Hepatic stellate cell (primary cell): ENCODE data around the gene FAM78B.

Experiments used
- DNase-seq: peaks from one replicate; pipeline ENCODE4 v3.0.0; 2011; ENCODE audit warnings: low spot score

FAM78B gene

DNA sequence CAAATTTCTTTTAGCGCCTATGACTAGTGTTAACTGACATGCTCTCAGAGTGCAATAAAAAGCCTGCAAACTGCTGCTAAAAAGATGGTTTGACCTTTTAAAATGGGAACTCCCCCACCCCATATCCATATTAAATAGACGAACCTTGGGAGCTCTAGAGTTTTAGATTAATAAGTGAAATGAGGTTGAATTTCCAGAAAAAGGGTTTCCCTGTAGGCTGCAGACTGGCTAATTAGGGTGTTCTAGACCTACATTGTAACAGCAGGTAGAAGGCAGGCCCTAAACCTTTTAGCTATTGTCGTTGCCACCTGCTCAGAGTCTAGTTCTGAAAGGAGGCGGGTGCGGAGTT, 2.2 kb downstream of the FAM78B start:
- DNase-seq = no peak

DNA sequence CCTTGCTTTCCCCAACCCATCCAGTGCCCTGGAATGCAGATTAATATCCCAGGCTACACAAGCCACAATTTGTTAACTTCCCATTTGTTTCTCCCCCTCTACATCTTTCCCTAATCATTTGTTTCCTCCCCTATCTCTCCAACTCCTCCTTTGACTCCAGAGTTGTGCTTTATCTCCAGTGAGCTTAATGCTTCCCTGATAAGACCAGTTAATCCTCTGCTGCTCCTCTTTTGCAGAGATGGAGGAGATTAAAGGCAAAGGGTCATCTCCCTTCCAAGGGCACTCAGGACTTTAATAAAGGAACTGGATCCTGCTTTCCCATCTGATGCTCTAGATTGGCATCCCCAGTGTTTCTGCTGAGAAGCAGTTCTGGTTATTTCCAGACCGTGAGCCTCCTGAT, 7.1 kb downstream of the FAM78B start:
- no peak for DNase-seq

DNA sequence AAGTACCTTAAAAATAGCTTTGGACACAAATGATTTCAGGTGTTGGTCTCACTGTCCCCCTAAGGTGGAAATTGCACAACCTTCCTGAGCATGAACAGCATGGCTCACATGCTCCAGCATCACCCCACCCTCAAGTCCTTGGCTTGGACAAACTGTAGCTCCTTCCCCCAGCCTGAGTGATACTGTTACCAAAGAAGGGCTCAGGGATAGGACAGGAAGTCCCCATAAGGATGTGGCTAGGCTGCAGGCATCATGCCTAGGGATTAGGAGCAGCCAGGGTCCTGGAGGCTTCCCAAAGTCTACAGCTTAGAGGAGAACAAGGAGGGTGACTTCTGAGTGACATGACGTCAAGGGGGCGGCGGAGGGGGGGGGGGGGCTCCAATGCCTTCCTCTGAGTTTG, 10.1 kb downstream of the FAM78B start:
- no peak for DNase-seq

DNA sequence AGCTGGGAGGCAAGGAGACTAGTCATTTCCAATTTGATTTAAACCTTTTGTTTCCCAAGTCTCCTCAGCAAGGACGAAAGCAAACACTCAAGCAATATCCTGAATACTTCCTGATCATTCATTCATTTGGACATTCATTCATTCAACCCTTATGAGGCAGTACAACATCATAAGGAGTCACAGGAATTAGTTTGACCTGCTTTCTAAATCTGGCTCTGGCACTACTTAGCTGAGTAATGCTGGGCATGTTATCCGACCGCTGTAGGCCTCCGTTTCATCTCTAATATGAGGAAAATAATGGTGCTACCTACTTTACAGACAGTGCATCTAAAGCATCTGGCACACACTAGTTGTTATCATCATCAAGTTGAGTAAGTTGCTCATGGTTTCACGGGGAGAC, 11.7 kb downstream of the FAM78B start:
- DNase-seq = no peak

DNA sequence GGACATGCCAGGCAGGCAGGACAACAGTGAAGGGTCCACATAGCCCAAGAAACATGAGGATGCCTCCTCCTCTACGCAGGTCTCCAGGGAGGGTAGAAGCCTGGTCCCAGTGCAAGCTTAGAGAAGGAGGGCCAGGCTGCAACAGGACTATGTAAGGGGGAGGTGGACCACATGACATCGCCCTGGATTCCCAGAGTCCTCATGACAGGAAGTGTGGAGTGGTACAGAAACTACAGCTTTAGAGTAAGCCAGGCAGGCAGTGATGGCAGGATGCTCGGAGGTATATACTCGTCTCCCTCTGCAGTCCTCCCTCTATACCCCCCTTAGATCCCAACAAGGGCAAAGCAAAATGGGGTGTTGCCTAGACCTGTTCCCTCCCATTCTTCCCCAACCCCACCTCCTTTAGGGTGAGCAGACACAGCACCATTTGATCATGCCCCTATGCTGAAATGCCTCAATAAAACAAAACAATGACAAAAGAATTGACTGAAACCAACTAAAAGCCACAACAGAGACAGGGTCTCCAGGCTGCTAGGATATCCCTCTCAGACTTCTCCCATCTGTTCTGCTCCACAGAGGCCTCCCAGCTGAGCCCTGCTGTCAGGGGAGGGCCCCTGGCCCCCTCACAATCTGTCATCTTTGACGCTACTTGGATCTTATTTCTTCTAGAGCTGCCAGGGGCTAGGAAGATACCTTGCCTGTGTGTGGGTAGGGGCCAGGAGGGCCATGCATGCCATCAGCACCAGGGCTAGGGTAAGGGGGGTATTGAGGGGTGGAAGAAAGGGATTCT, 13.1 kb downstream of the FAM78B start:
- no peak for DNase-seq

DNA sequence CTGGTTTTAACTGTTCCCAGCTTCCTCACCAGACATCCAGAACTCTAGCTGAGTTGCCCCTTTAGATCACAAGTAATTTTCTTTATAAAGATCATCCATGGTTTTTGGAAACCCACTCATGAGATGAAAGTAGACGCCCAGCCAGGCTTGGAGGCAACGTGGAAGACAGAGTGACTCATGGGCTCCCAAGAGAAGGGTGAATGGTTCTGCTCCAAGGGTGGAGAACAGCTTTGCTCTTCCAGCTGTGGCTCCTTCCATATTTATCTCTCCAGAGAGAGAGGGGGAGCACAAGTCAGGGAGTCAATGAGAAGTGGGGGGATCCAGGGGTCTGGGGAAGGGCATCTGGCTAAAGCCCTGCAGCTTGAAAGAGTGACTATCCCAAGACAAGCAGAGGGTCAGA, 13.8 kb downstream of the FAM78B start:
- DNase-seq = no peak

DNA sequence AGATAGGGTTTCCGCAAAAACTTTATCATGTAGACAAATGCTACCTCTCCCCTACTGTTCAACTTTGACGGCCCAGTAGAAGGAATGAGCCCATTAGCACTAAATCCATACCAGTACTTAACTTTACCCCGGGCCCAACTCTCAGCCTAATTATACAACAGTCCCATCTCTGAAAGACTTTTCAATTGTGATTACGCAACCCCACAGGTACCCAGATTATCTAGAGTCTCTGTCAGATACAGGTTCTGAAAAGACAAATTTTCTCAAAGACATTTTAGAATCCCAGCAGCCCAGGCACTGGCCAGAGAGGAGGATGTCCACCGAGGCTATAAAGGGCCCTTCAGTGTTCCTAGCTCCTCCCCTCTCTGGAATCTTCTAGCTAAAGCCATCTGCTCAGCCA, 15.0 kb downstream of the FAM78B start:
- DNase-seq = no peak

DNA sequence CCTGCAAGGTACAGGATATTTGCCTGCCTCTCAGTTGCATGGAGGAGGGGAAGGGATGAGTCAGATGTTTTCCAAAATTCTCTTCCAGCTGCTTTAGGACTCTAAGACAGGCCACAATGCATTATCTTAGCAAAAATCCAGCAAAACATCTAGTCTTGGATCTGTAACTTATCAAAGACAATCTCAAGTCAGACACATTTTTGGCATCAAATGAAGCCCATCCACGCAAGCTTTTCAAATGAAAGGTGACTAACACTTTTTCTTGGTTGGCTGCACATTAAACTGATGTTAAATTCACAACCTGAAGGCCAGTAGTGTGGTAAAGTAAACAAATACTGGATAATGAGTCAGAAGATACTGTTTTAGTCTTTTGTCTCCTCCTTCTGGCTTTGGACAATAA, 21.3 kb downstream of the FAM78B start:
- DNase-seq = no peak

DNA sequence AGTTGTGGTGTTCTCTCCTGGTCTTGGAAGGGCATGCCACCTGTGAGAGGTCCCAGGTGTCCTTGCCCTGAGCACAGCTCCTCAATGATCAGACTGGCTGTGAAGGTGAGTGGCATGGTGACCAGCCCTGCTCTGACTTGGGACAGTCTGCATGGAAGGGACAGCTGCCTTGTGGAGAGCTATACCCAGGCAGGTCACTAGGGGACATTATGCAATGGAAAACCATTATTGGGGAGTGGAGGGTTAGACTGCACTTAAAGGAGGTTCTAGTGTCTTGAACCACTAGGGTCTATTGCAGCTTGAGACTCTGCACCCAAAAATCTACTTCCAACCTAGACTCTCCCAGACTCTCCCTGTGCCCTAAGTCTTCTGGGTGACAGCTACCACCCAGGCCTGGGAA, 24.8 kb downstream of the FAM78B start:
- no peak for DNase-seq

DNA sequence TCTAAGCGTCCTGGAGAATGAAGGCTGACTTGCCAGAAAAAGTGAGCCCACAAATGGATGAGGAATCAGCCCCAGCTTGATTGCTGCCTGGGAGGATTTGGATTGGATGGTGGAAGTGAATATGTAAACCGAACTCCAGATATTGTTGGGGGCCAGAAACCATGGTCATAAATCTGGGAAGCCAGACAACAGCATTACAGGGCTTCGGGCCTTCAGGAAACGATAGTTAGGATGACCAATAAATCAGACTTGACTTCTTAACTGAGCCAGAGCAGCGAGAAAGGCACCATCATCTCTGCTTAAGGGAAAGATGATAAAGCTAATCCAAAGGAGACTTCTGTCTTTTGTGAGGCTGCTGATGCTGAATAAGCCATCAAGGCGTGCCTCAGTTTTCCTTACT, 26.6 kb downstream of the FAM78B start:
- DNase-seq = no peak

DNA sequence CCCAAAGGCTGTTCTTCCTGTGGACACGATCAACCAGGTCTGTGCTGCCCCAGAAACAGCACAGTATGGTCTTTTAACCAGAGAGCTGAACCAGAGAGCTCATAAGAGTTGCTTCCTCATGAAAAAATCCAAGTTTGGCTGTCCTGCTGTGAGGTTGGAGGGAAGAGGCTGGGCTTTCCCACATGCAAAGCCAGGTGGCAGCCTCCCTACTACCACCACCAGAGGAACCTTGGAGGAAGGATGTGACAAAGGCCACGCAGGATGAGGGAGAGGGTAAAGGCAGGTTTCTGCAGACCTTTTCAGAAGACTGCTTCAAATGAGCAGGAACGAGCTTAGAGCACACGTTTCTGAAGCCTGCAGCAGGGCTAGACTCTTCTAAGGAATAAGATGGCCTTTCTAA, 27.1 kb downstream of the FAM78B start:
- no peak for DNase-seq

DNA sequence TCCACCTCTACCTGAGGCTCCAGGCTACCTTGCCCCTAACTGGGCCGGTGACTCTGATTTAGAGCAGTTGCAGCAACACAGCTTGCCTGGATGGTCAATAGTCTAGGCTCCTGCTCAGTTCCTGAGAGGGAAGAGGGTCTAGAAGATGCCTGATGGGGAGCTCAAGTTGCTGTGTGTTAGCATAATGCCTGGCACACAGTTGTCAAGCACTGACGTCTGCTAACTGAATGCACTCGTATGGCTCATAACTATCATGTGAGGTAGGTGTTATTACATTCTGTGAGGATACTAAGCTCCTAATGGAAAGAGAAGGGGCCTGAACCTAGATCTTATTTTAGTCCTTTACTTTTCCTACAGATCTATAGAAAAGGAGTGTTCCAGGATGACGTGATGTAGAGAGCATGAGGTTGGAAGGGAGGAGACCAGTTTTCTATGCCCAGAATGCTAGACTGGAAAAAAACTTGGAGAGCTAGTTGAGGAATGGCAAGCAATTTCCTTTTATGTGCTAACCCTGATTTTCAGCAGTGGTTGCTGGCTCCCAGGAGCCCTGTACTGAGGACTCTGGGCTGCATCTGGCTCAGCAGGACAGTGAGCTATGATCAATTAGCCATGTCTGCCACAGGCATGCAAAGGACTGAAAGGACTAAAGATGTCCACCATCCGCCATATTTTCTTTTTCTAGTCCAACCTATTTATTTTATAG, 30.0 kb downstream of the FAM78B start:
- DNase-seq = no peak

DNA sequence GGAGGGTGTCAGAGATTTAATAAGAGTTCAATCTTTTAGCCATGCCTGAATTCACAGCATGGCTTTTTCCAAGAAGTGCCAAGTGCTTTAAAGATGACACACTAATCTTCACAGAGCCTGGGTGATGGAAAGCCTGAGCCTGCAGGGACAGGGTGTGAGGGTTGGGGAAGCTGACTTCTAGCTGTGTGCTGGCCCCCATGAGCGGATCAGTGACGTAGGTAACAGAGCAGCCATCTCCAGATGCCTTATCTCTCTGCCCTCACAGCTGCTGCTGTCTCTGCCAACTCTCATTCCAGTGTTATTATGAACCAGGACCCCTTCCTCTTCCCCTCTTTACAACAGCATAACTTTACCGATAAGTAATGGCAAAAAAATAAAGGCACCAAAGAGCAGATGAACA, 30.6 kb downstream of the FAM78B start:
- no peak for DNase-seq

DNA sequence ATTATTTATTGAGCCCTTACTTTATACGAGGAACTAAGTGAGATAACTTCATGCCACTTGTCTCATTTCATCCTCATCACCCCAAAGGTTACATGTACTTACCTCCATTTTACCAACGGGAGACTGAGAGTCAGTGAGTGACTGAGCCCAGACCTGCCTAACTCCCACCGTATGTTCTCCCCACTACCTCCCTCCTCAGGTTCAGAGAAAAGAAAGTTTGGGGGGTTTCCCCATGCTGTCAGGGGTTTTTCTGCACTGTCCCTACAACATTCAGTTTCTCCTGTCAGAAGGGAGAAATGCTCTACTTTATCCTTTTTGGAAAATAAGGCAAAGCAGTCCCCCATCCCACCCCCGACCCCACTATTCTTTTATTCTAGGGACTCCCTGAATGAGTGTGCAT, 32.9 kb downstream of the FAM78B start:
- no peak for DNase-seq

DNA sequence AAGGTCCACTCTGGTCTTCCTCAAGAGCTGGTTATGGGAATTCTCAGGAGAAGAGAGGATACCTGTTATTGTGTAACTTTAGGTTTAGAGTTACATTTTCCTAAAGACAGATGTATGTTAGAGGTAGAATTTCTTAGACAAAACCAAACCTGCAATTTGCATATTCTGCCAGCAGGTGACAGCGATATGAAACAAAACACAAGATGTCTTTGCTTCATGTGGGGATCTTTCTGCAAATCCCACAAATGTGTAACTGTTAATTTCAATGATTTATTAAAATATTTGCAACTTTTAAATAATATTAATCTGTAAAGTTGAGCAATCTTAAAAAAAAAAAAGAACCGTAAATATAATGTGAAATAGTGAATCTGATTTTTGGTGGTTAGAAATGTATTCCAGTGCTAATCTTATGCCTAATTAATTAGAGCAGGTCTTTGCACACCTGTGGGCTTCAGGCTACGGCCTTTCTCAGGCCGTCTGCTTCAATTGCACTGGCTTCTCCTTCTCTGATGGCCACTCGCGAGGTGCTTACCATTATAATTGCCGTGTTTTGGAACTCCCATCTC, 33.4 kb downstream of the FAM78B start:
- DNase-seq = no peak

DNA sequence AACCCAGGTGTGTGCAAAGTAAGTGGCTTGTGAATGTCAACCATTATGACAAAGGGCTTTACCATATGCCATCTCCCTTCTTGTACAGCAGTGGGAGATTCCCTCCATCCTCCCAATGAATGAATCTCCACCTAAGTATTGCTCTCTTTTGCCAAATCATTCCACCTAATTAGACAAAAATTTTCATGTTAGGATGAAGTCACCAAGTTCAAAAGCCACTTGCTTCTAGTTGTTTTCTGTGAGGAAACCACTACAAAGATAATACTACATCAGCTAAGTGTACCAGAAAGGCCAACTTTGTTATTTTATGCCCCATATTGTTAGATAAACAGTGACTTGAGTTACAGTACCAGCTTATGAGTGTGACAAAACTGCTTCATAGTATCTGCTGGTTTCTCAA, 34.3 kb downstream of the FAM78B start:
- no peak for DNase-seq

DNA sequence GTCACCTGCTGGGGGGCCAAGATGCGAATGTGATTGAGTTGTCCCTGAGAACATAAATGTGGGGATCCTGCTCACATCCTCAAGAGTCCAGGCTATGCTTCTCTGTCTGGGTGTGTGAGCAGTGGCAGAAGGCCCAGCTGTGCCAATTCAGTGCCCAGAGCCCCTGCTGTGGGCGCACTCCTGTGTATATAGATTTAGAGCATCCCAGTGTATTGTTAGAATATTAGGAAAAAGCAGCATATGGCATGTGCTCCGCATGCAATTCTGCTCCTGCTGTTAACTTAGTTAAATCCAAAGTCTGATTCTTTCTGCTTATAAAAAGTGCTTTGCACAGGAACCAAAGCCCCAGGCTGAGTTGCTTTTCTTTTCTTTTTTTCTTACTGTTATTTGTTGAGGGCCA, 37.8 kb downstream of the FAM78B start:
- no peak for DNase-seq

DNA sequence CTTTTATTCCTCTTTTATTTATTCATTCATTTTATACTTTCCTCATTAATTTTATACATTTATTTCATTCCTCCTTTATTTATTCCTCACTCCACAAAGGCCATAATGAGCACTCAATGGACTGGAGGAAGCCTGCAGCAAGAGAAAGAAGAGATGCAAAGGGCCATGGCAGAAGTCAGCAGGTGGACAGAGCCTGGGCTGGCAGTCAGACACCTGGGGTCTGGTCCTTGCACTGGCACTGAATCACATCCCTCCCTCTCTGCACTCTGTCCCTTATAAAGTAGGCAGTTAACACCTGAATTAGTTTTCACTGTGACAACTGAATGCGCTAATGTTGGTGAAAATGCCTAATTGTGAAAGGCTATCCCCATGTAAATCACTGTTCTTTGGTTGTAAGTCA, 38.6 kb downstream of the FAM78B start:
- no peak for DNase-seq

DNA sequence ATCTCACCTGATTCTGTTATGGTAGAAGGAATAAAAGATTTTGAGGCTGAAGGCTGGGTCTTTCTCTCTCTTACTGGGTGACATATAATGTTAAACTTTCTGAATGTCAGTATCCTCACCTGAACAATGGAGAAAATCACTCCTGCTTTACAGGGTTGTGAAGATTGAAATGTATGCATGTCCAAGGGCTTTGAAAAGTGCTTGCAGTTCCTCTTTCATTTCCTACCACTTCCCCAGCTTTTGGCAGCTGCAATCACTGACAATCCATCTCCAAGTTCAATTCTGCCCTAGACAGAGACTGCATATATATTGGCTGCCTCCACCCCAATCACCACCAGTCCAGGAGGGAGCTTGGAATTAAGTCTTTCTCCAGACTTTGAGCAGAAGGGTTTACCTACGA, 39.8 kb downstream of the FAM78B start:
- no peak for DNase-seq

DNA sequence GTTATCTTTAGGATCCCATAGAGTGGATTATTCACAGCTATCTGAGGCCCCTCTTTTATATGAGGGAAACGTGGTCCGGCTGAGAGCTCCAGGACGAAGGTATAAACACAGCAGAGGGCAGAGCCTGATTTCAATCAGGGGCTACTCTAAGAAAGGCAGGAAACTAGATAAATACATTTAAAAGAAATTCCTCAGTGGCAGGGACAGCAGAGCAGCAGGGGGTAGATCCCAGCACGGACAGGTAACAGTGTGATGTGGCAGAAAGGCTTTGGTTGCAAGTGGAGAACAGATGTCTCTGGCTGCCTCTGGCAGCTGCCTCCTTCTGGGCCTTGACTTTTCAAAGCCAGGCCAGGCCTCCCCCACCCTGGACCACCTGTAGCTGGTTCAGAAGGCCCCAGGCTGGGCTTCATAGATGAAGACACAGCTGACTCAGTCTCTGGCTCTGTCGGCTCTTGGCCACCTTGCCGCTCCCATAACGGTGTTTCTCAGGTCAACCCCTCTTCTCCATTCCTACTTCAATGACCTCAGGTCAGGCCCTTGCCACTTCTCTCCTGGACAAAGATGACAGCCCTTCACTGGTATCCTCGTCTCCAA, 43.8 kb downstream of the FAM78B start:
- DNase-seq = no peak

DNA sequence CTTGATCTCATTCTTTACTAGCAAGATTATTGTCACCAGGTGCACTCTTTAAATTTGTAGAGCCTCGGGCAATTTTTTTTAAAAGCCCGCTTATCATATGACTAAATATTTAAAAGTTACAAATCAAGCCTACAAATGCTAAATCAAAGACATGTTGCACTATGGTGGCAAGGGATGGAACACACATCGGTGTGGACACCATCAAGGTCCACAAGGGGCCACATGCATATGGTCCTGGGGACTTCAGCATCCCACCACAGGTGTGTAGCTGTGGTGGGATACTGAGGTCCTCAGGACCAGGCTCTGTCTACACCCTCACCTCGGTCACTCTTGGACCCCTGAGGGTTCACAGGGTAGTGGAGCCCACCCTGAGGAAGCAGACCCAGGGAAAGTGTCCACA, 45.8 kb downstream of the FAM78B start:
- DNase-seq = no peak

DNA sequence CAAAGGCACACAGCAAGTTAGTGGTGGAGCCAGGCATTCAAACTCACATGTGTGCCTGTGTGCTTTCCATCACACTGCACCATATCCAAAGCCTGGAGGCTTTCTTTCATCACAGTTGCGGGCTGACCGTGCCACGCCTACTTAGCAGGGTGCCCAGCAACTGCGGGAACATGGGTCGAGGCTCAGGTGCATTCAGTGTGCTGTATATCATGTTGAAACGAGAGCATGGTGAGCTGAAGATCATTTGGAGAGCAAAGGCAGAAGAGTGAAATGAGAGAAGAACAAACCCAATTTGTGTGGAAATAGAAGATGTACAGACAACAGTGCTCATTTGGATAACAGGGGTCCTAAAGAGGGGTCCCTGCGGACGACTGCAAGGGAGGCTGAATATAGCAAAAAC, 46.5 kb downstream of the FAM78B start:
- no peak for DNase-seq

DNA sequence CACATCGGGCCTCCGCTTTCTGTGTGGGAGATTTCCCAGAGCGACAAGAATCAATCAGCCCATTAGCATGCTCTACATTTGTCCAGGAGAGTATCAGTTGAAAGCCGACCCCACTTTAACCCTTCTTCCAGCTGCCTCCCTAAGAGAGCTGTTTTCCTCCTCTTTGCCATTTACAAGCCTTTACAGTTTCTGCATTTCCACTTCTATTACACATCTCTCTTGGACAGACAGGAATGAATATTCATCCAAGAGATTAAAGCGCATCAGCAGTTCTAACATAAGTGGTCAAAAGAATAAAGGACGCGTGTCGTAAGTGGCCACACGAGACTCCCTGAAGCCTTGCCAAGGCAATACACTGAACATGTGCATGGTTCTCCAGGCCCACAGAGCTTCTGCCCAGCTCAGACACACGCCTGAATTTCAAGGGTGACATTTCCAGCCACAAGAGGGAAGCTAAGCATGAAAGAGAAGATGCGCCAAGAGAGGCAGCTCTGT, 47.3 kb downstream of the FAM78B start:
- DNase-seq = no peak
